ENCODE results near the gene COLGALT1. TPM values are rescaled to one million over a fixed set of nuclear protein-coding genes. Genes with fewer than 3 reads are reported as not detected.

Gene COLGALT1
- polyA plus RNA-seq, 3 donors: 66.8 to 176 (median 68.8) TPM

DNA sequence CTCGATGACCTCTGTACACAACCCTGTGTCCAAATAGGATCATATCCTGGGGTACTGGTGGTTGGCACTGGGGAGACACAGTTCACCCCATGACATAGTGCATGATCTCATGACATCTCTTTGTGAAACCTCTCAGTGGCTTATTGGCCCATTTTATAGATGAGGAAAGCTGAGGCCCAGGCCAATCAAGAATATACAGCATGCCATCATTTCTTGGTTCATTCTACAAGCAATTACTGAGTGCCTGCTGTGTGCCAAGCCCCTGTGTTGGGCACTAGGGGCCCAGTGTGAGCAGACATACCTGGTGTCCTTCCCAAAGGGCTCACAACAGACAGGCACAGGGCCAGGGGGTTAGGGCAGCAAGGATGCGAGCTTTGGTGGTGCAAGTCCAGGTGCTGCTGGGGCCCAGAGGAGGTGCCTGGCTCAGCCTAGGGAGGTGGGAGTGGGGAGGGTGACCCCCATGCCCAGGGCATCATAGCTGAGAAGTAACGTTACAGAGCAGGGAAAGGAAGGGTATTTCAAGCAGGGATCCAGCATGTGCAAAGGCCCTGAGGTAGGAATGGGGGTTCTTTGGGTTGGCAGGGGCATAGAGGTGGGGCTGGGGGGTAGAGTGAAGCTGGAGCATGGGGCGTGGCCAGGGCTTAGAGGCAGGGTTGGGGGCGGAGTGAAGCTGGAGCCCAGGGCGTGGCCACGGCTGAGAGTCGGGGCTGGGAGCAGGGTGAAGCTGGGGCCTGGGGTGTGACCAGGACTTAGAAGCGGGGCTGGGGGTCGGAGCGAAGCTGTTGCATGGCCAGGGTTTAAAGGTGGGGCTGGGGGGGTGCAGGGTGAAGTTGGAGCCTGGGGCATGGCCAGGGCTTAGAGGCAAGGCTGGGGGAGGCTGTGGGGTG is 20.7 kb downstream of the COLGALT1 start:
- intact Hi-C loops (cut with micrococcal nuclease): no loop called here
- Histone ChIP-seq H2AFZ (ENCODE audit: insufficient read depth, low read depth, low read length, poor library complexity, severe bottlenecking) (no peak overlapping the region), H3K4me2 (replicated peaks; ENCODE audit: extremely low read depth, low read length, poor library complexity, severe bottlenecking) (no peak overlapping the region), H4K20me1 (ENCODE audit: insufficient read depth, low read length) (peaks cover 77% of the 10 kb centered on the region), H3K4me3 (replicated peaks in 1 of 3; ENCODE audit: low read depth in 2 of 3, low read length in 3 of 3) (no peak overlapping the region), H3K9me3 (replicated peaks in 1 of 2; ENCODE audit: control insufficient read depth in 1 of 2, insufficient read depth in 1 of 2, low read length in 2 of 2) (no peaks in the 10 kb centered on the region), H3K9ac (ENCODE audit: insufficient read depth, low read length, poor library complexity, severe bottlenecking) (no peak overlapping the region), H3K4me1 (ENCODE audit: control insufficient read depth in 1 of 2, insufficient read depth in 2 of 2, low read length in 2 of 2) (peaks cover 8 to 19% of the 10 kb centered on the region in 2 donors), H3K27ac (ENCODE audit: low read depth in 1 of 2, low read length in 2 of 2) (peak overlapping the region in 1 of 2 donors; percentile 65), H3K79me2 (ENCODE audit: insufficient read depth, low read length) (peaks cover 12% of the 10 kb centered on the region), H3K36me3 (replicated peaks in 1 of 2; ENCODE audit: control insufficient read depth in 1 of 2, insufficient read depth in 2 of 2, low read length in 2 of 2) (peaks cover 81 to 87% of the 10 kb centered on the region in 2 donors), H3K27me3 (ENCODE audit: control insufficient read depth in 2 of 2, insufficient read depth in 2 of 2, low read length in 2 of 2) (no peaks in the 10 kb centered on the region)
- no peak for DNase-seq
- 97% methylated on average over 10 of the region's 11 CpGs for WGBS (ENCODE audit: insufficient coverage)
- H3K4me1 Mint-ChIP-seq: peaks cover 12% of the 10 kb centered on the region
- H3K9me3 Mint-ChIP-seq: peaks cover 0 to 2% (median 0%) of the 10 kb centered on the region in 7 donors
- TF ChIP-seq, protein P1, sequence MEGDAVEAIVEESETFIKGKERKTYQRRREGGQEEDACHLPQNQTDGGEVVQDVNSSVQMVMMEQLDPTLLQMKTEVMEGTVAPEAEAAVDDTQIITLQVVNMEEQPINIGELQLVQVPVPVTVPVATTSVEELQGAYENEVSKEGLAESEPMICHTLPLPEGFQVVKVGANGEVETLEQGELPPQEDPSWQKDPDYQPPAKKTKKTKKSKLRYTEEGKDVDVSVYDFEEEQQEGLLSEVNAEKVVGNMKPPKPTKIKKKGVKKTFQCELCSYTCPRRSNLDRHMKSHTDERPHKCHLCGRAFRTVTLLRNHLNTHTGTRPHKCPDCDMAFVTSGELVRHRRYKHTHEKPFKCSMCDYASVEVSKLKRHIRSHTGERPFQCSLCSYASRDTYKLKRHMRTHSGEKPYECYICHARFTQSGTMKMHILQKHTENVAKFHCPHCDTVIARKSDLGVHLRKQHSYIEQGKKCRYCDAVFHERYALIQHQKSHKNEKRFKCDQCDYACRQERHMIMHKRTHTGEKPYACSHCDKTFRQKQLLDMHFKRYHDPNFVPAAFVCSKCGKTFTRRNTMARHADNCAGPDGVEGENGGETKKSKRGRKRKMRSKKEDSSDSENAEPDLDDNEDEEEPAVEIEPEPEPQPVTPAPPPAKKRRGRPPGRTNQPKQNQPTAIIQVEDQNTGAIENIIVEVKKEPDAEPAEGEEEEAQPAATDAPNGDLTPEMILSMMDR (IDR thresholded peaks at IDR 0.05): no peak
- H3K27me3 Mint-ChIP-seq (ENCODE audit: low read depth in 3 of 3): peaks cover 0 to 2% (median 0%) of the 10 kb centered on the region in 3 donors
- peak overlapping the region in 3 of 7 donors; percentile 45 to 78 (median 58) for H3K27ac Mint-ChIP-seq
- peaks cover 58 to 94% of the 10 kb centered on the region in 2 donors for H3K36me3 Mint-ChIP-seq
- no peak overlapping the region for H3K4me3 Mint-ChIP-seq

DNA sequence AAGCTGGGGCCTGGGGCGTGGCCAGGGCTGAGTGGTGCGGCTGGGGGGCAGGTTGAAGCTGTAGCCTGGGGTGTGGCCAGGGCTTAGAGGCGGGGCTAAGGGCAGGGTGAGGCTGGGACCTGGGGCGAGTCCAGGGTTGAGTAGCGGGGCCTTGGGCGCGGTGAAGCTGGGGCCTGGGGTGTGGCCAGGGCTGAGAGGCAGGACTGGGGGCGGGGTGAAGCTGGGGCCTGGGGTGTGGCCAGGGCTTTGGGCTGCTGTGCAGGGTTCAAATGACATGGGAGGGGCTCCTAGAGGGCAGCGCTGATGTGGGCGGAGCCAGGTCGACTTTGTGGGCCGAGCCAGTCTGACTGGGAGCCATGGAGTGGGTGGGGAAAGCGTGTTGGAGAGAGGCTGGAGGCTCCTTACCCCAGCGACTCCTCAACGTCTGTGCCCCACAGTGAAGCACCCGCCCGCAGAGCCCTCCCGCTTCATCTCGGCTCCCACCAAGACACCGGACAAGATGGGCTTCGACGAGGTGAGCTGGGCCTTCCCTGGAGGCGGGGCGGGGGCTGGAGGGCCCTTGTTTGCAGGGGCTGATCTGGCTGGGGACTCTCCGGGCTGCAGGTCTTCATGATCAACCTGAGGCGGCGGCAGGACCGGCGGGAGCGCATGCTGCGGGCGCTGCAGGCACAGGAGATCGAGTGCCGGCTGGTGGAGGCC is 21.5 kb downstream of the COLGALT1 start:
- Histone ChIP-seq H3K79me2 (ENCODE audit: insufficient read depth, low read length) (peaks cover 12% of the 10 kb centered on the region), H2AFZ (ENCODE audit: insufficient read depth, low read depth, low read length, poor library complexity, severe bottlenecking) (no peak overlapping the region), H3K9ac (ENCODE audit: insufficient read depth, low read length, poor library complexity, severe bottlenecking) (no peak overlapping the region), H3K4me2 (replicated peaks; ENCODE audit: extremely low read depth, low read length, poor library complexity, severe bottlenecking) (no peak overlapping the region), H3K4me3 (replicated peaks in 1 of 3; ENCODE audit: low read depth in 2 of 3, low read length in 3 of 3) (no peak overlapping the region), H4K20me1 (ENCODE audit: insufficient read depth, low read length) (peaks cover 85% of the 10 kb centered on the region), H3K9me3 (replicated peaks in 1 of 2; ENCODE audit: control insufficient read depth in 1 of 2, insufficient read depth in 1 of 2, low read length in 2 of 2) (no peaks in the 10 kb centered on the region), H3K27me3 (ENCODE audit: control insufficient read depth in 2 of 2, insufficient read depth in 2 of 2, low read length in 2 of 2) (no peaks in the 10 kb centered on the region), H3K4me1 (ENCODE audit: control insufficient read depth in 1 of 2, insufficient read depth in 2 of 2, low read length in 2 of 2) (peaks cover 8 to 19% of the 10 kb centered on the region in 2 donors), H3K27ac (ENCODE audit: low read depth in 1 of 2, low read length in 2 of 2) (no peak overlapping the region), H3K36me3 (replicated peaks in 1 of 2; ENCODE audit: control insufficient read depth in 1 of 2, insufficient read depth in 2 of 2, low read length in 2 of 2) (peaks cover 83 to 87% of the 10 kb centered on the region in 2 donors)
- no peak overlapping the region for H3K4me3 Mint-ChIP-seq
- H3K27ac Mint-ChIP-seq: peak overlapping the region in 1 of 7 donors; percentile 78
- 87% methylated on average over 22 of the region's 34 CpGs for WGBS (ENCODE audit: insufficient coverage)
- peaks cover 0 to 2% (median 0%) of the 10 kb centered on the region in 3 donors for H3K27me3 Mint-ChIP-seq (ENCODE audit: low read depth in 3 of 3)
- TF ChIP-seq, protein P1 (IDR thresholded peaks at IDR 0.05): no peak
- H3K36me3 Mint-ChIP-seq: peaks cover 60 to 94% of the 10 kb centered on the region in 2 donors
- H3K9me3 Mint-ChIP-seq: peaks cover 0 to 2% (median 0%) of the 10 kb centered on the region in 7 donors
- H3K4me1 Mint-ChIP-seq: peaks cover 12% of the 10 kb centered on the region
- peak in 2 of 3 donors; percentile 31 to 44 for DNase-seq
- intact Hi-C loops (cut with micrococcal nuclease): no loop called here

Data from CD14-positive monocyte (primary cell).